ENCODE measurements around the gene MAGEA2B. TPM values are rescaled to one million over a fixed set of nuclear protein-coding genes. Genes with fewer than 3 reads are reported as not detected.

The MAGEA2B gene
- total and polyA plus RNA-seq, 2 of the 8 experiments (the other 6 are each of a cell fraction or from before 2014, with no cell fraction given) = 1.3 TPM; not detected in 1

- H2BK20ac ChIP-seq (ENCODE audit: low read length) = no peak overlapping the region
- ChIA-PET POLR2A (ENCODE audit: partially characterized antibody) (no interaction called here), CTCF (ENCODE audit: partially characterized antibody) (no interaction called here)
- no peak overlapping the region for H3K9ac ChIP-seq (replicated peaks in 1 of 4; ENCODE audit: extremely low read depth in 1 of 4, low read depth in 3 of 4, low read length in 3 of 4)
- TF ChIP-seq POLR2A (IDR thresholded peaks at IDR 0.05; ENCODE audit: control extremely low read depth in 1 of 2, low read depth in 2 of 2, low read length in 2 of 2) (no peak), ATF3 (IDR thresholded peaks at IDR 0.05; ENCODE audit: insufficient read depth, low read depth, low read length) (no peak), RFX5 (IDR thresholded peaks at IDR 0.05; ENCODE audit: borderline replicate concordance, low read depth, low read length) (no peak), GABPA (IDR thresholded peaks at IDR 0.05; ENCODE audit: borderline replicate concordance, insufficient read depth, low read length) (no peak), TBP (IDR thresholded peaks at IDR 0.05; ENCODE audit: low read depth, low read length) (no peak), NRF1 (IDR thresholded peaks at IDR 0.05; ENCODE audit: low read depth, low read length) (no peak), CBX8 (IDR thresholded peaks at IDR 0.05; ENCODE audit: borderline replicate concordance, low read depth, low read length) (no peak), KDM4A (IDR thresholded peaks at IDR 0.05; ENCODE audit: low read depth, low read length, severe bottlenecking) (no peak), RXRA (IDR thresholded peaks at IDR 0.05; ENCODE audit: insufficient read depth, low read depth, low read length) (no peak)
- H2AK5ac ChIP-seq (ENCODE audit: low read depth, low read length) = no peak overlapping the region
- H3K4me2 ChIP-seq (ENCODE audit: insufficient read depth in 1 of 2, low read depth in 2 of 2, low read length in 2 of 2) = no peak overlapping the region
- no peak overlapping the region for H2BK5ac ChIP-seq (ENCODE audit: low read depth, low read length)
- no peak overlapping the region for H3K23ac ChIP-seq (ENCODE audit: insufficient read length)
- no peak overlapping the region for H2BK15ac ChIP-seq (ENCODE audit: low read length)
- no peak overlapping the region for H3K4me3 ChIP-seq (ENCODE audit: extremely low read depth in 1 of 4, insufficient read depth in 2 of 4, low read depth in 3 of 4, low read length in 4 of 4)
- FAIRE-seq = no peak
- no peak overlapping the region for H3K27ac ChIP-seq (ENCODE audit: low read depth, low read length)
- H3K18ac ChIP-seq (ENCODE audit: extremely low read depth, low read length) = no peak overlapping the region
- H3K4ac ChIP-seq (replicated peaks; ENCODE audit: insufficient read length, low read depth, low read length) = no peak overlapping the region
- no peaks in the 10 kb centered on the region for H3K79me2 ChIP-seq (ENCODE audit: control insufficient read depth in 1 of 2, insufficient read depth in 2 of 2, low read length in 2 of 2)
- no peaks in the 10 kb centered on the region for H4K20me1 ChIP-seq (replicated peaks in 1 of 2; ENCODE audit: control insufficient read depth in 1 of 2, insufficient read depth in 2 of 2, low read length in 2 of 2)
- no peaks in the 10 kb centered on the region for H3K27me3 ChIP-seq (replicated peaks in 1 of 4; ENCODE audit: control insufficient read depth in 3 of 4, extremely low read depth in 1 of 4, insufficient read depth in 3 of 4, low read length in 3 of 4)
- H2AFZ ChIP-seq (ENCODE audit: low read length) = no peak overlapping the region
- H4K8ac ChIP-seq (ENCODE audit: extremely low read depth, insufficient read depth, low read length) = no peak overlapping the region; the same call in 1 of the 2 replicates
- no peaks in the 10 kb centered on the region for H3K9me3 ChIP-seq (ENCODE audit: insufficient read depth in 2 of 2, low read depth in 1 of 2, low read length in 1 of 2)
- DNase-seq (ENCODE audit: low read depth in 1 of 2, low spot score in 2 of 2) = no peak
- no peak overlapping the region for H2BK12ac ChIP-seq (ENCODE audit: low read depth, low read length)
- H4K91ac ChIP-seq (replicated peaks; ENCODE audit: insufficient read length, low read length) = no peak overlapping the region
- H3K36me3 ChIP-seq (ENCODE audit: control insufficient read depth in 2 of 4, insufficient read depth in 4 of 4, low read length in 3 of 4) = no peaks in the 10 kb centered on the region
- no peaks in the 10 kb centered on the region for H3K79me1 ChIP-seq (ENCODE audit: low read depth, low read length)
- H3K14ac ChIP-seq (ENCODE audit: insufficient read length) = no peak overlapping the region
- H3K4me1 ChIP-seq (replicated peaks in 1 of 4; ENCODE audit: control insufficient read depth in 3 of 4, insufficient read depth in 4 of 4, low read length in 3 of 4) = no peaks in the 10 kb centered on the region
- no peak overlapping the region for H3K56ac ChIP-seq (replicated peaks; ENCODE audit: insufficient read length, low read depth, low read length)
- no peak overlapping the region for H4K5ac ChIP-seq (ENCODE audit: insufficient read length, low read depth, low read length)
- no peaks in the 10 kb centered on the region for H3K23me2 ChIP-seq (ENCODE audit: low read depth, low read length)
- no peak overlapping the region for H2BK120ac ChIP-seq (replicated peaks; ENCODE audit: low read depth, low read length)
- 95% methylated on average over 5 of the region's 12 CpGs; no CpG with 5 or more reads in 1 of the 2 experiments for WGBS, 2 experiments (ENCODE audit: extremely low coverage in 1 of 2, insufficient coverage in 1 of 2, insufficient read length in 1 of 2, insufficient replicate concordance in 2 of 2, low coverage in 1 of 2, low lambda C conversion rate in 2 of 2, missing lambda C conversion rate in 1 of 2)
These were observed 21.6 kb downstream of the MAGEA2B start for GRCh38 chrX:152735860-152736511.
